Psoas muscle (tissue), 8 donors: ENCODE measurements around the gene TMEM270. TPM values are rescaled to one million over a fixed set of nuclear protein-coding genes. Genes with fewer than 3 reads are reported as not detected.

ENCODE experiments used
- ATAC-seq, 4 donors: fragments of 200-7000 bp; cut with Tn5 transposase; one replicate each; pipeline ENCODE4 v1.9.1; 2020; ENCODE audit warnings: moderate library complexity in 3 of 4, mild to moderate bottlenecking in 2 of 4
- DNase-seq, 2 donors: peaks; one replicate each; pipeline ENCODE4 v3.0.0-alpha.2; 2020
- H3K27ac ChIP-seq: fragments of 200-600 bp; one replicate; pipeline ENCODE4 v1.8.0; 2022
- H3K27me3 ChIP-seq, 3 donors: fragments of 200-600 bp in 1 of 3; one replicate each; pipeline versions ENCODE4 v1.6.1 to v1.8.0; 2013 to 2022; ENCODE audit warnings: low read length in 2 of 3, mild to moderate bottlenecking in 2 of 3, moderate library complexity in 1 of 3; ENCODE audit not compliant: insufficient read depth in 3 of 3
- H3K36me3 ChIP-seq, 2 donors: fragments of 200-600 bp in 1 of 2; one replicate each; pipeline versions ENCODE4 v1.6.1 to v1.8.0; 2013 to 2022; ENCODE audit warnings: low read depth in 1 of 2, mild to moderate bottlenecking in 1 of 2, moderate library complexity in 1 of 2; ENCODE audit not compliant: insufficient read depth in 1 of 2
- H3K4me1 ChIP-seq: fragments of 200-600 bp; one replicate; pipeline ENCODE4 v1.8.0; 2022
- H3K4me3 ChIP-seq: fragments of 200-600 bp; one replicate; pipeline ENCODE4 v1.8.0; 2022; ENCODE audit warnings: mild to moderate bottlenecking
- H3K9me3 ChIP-seq: fragments of 200-600 bp; one replicate; pipeline ENCODE4 v1.8.0; 2022
- CTCF ChIP-seq: fragments of 200-600 bp; IDR thresholded peaks from one replicate; pipeline ENCODE4 v1.8.0; 2022; ENCODE audit warnings: antibody characterized with exemption
- WGBS, 3 donors: extraction: QIAGEN DNeasy Blood & Tissue Kit; methylation state at CpG; one replicate each; pipeline versions ENCODE4 v1.1.6 to v1.1.7; 2013; 5-methylcytosine and 5-hydroxymethylcytosine counted together
- intact Hi-C, 2 donors: fragments of 100-400 bp; cut with DNase I; formaldehyde crosslinking; loops; one replicate each; pipeline versions ENCODE4 v1.11.0 to v1.14.2; 2022
- polyA plus RNA-seq, 3 donors: library from polyadenylated mRNA; stranded (reverse); fragments of 200-250 nt; gene quantifications; one replicate each; pipeline ENCODE4 v1.2.3, GENCODE V29; 2013
- total RNA-seq, 4 donors: library from RNA; stranded (reverse); fragmentation: NEBNext Ultra II Directional in 2 of 4; extraction: Animal tissue kit (Norgen Biotek cat#: 25700) in 2 of 4; gene quantifications; one replicate each; pipeline versions ENCODE4 v1.2.1 to v1.2.4, GENCODE V29; 2021 to 2023
- donor health status: healthy with polysubstance abuse.
- donor health status: DM: no; HTN: no; CAD: no; lungs with moderate emphysema.
- donor health status: Bipolar disorder and iron deficiency.
- donor health status: healthy.
- donor health status: DM: yes; HTN: yes; CAD: no.
- donor health status: DM: no; HTN: no; CAD: no.
- donor health status: DM: no; HTN: no; CAD: no.
- donor health status: DM: yes; HTN: yes; CAD: no.

TMEM270 gene
- total and polyA plus RNA-seq, 7 donors: not detected

GRCh38 chr7:73828972-73829371 lies 32.0 kb upstream of the TMEM270 start:
- H3K9me3 ChIP-seq: no peaks in the 10 kb centered on the region
- 89 to 95% (median 92%) methylated on average over 5 of the region's 5 CpGs for WGBS, 3 donors
- no peak for TF ChIP-seq CTCF

GRCh38 chr7:73829505-73829904 lies 31.5 kb upstream of the TMEM270 start:
- Histone ChIP-seq H3K27ac (no peak overlapping the region), H3K4me3 (no peak overlapping the region), H3K4me1 (peaks cover 10% of the 10 kb centered on the region), H3K27me3 (peaks cover 0 to 5% (median 2%) of the 10 kb centered on the region in 3 donors), H3K36me3 (no peaks in the 10 kb centered on the region), H3K9me3 (no peaks in the 10 kb centered on the region)
- ATAC-seq: no peak
- intact Hi-C loops: loop anchor here in 1 of 2 donors (10.0 kb wide), 1 partner anchor 65 kb away; no protein-coding TSS in a partner anchor
- 51 to 59% (median 55%) methylated on average over 7 of the region's 7 CpGs for WGBS, 3 donors
- DNase-seq: no peak
- TF ChIP-seq CTCF: no peak

More at GRCh38 chr7:73828972-73829371, 32.0 kb upstream of the TMEM270 start:
- no peak for DNase-seq
- Histone ChIP-seq H3K27me3 (peaks cover 0 to 5% (median 2%) of the 10 kb centered on the region in 3 donors), H3K4me1 (peaks cover 10% of the 10 kb centered on the region), H3K27ac (no peak overlapping the region), H3K36me3 (no peaks in the 10 kb centered on the region), H3K4me3 (no peak overlapping the region)
- ATAC-seq: no peak
- intact Hi-C loops: loop anchor here in 1 of 2 donors (10.0 kb wide), 1 partner anchor 64 kb away; no protein-coding TSS in a partner anchor

GRCh38 chr7:73829921-73830680 lies 30.9 kb upstream of the TMEM270 start:
- DNase-seq (no peak), ATAC-seq (no peak)
- no peak overlapping the region for H3K4me3 ChIP-seq
- no peaks in the 10 kb centered on the region for H3K36me3 ChIP-seq
- WGBS, 3 donors: 69 to 74% (median 71%) methylated on average over 13 of the region's 13 CpGs
- peaks cover 10% of the 10 kb centered on the region for H3K4me1 ChIP-seq
- TF ChIP-seq CTCF: no peak
- peaks cover 0 to 5% (median 2%) of the 10 kb centered on the region in 3 donors for H3K27me3 ChIP-seq
- H3K27ac ChIP-seq: no peak overlapping the region
- intact Hi-C loops: loop anchor here in 1 of 2 donors (10.0 kb wide), 1 partner anchor 65 kb away; no protein-coding TSS in a partner anchor
- no peaks in the 10 kb centered on the region for H3K9me3 ChIP-seq

- Histone ChIP-seq H3K4me1 (peaks cover 10% of the 10 kb centered on the region), H3K27ac (no peak within 1 kb of the TSS), H3K36me3 (no peaks in the 10 kb centered on the region), H3K4me3 (no peak within 1 kb of the TSS), H3K27me3 (peaks cover 0 to 5% (median 2%) of the 10 kb centered on the region in 3 donors), H3K9me3 (no peaks in the 10 kb centered on the region)
- DNase-seq (no peak), ATAC-seq (no peak)
- intact Hi-C loops: no loop called here
- no peak for TF ChIP-seq CTCF
- WGBS, 3 donors: 70 to 71% (median 70%) methylated on average over 42 of the region's 42 CpGs
These were observed 30.0 kb upstream of the TMEM270 start, which contains the start of gene CLDN4 for GRCh38 chr7:73830681-73831583. CLDN4 (plus strand) TSS chr7:73830996; CDS start chr7:73831202, 206 bp downstream.
